ENCODE results near the gene EIF4G1. TPM values are rescaled to one million over a fixed set of nuclear protein-coding genes. Genes with fewer than 3 reads are reported as not detected.
A peak's percentile ranks its signal among the peaks of the same experiment; 100 is the strongest.

Gene EIF4G1
- total and polyA plus RNA-seq, 2 experiments from 2014 or later = 166 to 275 TPM

DNA sequence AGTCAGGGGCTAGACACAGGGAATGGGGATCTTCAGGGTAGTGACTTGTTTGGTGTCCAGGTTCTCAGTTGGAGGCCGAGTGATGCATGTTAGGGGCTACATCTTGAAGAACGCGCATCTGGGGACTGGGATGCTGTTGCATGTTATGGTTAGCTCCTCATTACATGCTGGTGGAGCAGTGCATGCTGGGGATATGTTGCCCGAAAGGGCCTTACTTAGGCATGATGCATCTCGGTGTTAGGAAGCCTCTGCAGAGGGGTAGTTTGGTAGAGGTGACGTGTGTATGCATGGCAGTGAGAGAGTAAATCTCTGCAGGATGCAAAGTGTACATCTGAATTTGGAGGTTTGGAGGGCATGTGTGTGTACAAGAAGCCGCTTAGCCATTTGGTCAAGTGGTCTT is 2.4 kb downstream of the EIF4G1 start:
- no peak overlapping the region for H3K27ac ChIP-seq
- peaks cover 13% of the 10 kb centered on the region for H3K4me1 ChIP-seq (ENCODE audit: low read depth)
- TF ChIP-seq, protein P1, sequence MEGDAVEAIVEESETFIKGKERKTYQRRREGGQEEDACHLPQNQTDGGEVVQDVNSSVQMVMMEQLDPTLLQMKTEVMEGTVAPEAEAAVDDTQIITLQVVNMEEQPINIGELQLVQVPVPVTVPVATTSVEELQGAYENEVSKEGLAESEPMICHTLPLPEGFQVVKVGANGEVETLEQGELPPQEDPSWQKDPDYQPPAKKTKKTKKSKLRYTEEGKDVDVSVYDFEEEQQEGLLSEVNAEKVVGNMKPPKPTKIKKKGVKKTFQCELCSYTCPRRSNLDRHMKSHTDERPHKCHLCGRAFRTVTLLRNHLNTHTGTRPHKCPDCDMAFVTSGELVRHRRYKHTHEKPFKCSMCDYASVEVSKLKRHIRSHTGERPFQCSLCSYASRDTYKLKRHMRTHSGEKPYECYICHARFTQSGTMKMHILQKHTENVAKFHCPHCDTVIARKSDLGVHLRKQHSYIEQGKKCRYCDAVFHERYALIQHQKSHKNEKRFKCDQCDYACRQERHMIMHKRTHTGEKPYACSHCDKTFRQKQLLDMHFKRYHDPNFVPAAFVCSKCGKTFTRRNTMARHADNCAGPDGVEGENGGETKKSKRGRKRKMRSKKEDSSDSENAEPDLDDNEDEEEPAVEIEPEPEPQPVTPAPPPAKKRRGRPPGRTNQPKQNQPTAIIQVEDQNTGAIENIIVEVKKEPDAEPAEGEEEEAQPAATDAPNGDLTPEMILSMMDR (IDR thresholded peaks at IDR 0.05; ENCODE audit: low read depth, low read length) = no peak
- peaks cover 17% of the 10 kb centered on the region for H3K36me3 ChIP-seq
- H3K4me3 ChIP-seq = no peak overlapping the region
- no peaks in the 10 kb centered on the region for H3K27me3 ChIP-seq
- no peak for DNase-seq (ENCODE audit: low read depth in 1 of 2, low spot score in 1 of 2)
- H3K9me3 ChIP-seq (ENCODE audit: low read depth) = no peaks in the 10 kb centered on the region

DNA sequence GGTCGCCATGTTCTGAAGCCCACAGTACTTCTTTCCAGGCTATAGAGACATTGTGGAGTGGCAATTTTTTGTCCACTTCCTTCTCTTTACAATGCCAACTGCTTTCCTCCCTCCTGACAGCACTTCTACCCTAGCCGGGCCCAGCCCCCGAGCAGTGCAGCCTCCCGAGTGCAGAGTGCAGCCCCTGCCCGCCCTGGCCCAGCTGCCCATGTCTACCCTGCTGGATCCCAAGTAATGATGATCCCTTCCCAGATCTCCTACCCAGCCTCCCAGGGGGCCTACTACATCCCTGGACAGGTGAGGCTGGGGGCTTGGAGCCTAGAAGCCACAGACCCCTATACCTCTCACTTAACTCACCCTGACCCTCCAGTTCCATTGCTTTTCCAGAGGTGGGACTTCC is 2.8 kb downstream of the EIF4G1 start:
- Histone ChIP-seq H3K27ac (no peak overlapping the region), H3K4me3 (no peak overlapping the region), H3K4me1 (ENCODE audit: low read depth) (peaks cover 13% of the 10 kb centered on the region), H3K36me3 (peaks cover 21% of the 10 kb centered on the region), H3K9me3 (ENCODE audit: low read depth) (no peaks in the 10 kb centered on the region), H3K27me3 (no peaks in the 10 kb centered on the region)
- TF ChIP-seq, protein P1 (IDR thresholded peaks at IDR 0.05; ENCODE audit: low read depth, low read length) = no peak
- no peak for DNase-seq (ENCODE audit: low read depth in 1 of 2, low spot score in 1 of 2)

DNA sequence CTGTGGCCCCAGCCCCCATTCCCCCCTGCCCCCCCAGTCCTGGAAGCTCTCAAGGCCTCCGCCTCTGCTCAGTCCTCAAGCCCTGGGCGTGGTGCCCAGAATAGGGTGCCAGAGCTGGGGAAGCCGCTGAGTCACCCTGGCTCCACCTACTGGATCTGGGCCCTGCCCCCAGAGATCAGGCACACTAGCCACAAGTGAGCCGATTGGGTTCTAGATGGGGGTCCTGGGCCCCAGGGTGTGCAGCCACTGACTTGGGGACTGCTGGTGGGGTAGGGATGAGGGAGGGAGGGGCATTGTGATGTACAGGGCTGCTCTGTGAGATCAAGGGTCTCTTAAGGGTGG is 5.7 kb downstream of the EIF4G1 start:
- no peak overlapping the region for H3K4me3 ChIP-seq
- H3K36me3 ChIP-seq = peaks cover 50% of the 10 kb centered on the region
- DNase-seq (ENCODE audit: low read depth in 1 of 2, low spot score in 1 of 2) = peak in 1 of 2 donors; percentile 98
- no peaks in the 10 kb centered on the region for H3K27me3 ChIP-seq
- TF ChIP-seq, protein P1 (IDR thresholded peaks at IDR 0.05; ENCODE audit: low read depth, low read length) = no peak
- H3K9me3 ChIP-seq (ENCODE audit: low read depth) = no peaks in the 10 kb centered on the region
- peak overlapping the region; percentile 62 for H3K27ac ChIP-seq
- H3K4me1 ChIP-seq (ENCODE audit: low read depth) = peaks cover 13% of the 10 kb centered on the region

DNA sequence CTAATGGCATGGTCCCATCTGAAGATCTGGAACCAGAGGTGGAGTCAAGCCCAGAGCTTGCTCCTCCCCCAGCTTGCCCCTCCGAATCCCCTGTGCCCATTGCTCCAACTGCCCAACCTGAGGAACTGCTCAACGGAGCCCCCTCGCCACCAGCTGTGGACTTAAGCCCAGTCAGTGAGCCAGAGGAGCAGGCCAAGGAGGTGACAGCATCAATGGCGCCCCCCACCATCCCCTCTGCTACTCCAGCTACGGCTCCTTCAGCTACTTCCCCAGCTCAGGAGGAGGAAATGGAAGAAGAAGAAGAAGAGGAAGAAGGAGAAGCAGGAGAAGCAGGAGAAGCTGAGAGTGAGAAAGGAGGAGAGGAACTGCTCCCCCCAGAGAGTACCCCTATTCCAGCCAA is 7.3 kb downstream of the EIF4G1 start:
- DNase-seq (ENCODE audit: low read depth in 1 of 2, low spot score in 1 of 2) = no peak
- no peaks in the 10 kb centered on the region for H3K9me3 ChIP-seq (ENCODE audit: low read depth)
- H3K4me3 ChIP-seq = no peak overlapping the region
- H3K27me3 ChIP-seq = no peaks in the 10 kb centered on the region
- peaks cover 66% of the 10 kb centered on the region for H3K36me3 ChIP-seq
- H3K27ac ChIP-seq = no peak overlapping the region
- peaks cover 3% of the 10 kb centered on the region for H3K4me1 ChIP-seq (ENCODE audit: low read depth)
- TF ChIP-seq, protein P1 (IDR thresholded peaks at IDR 0.05; ENCODE audit: low read depth, low read length) = no peak

DNA sequence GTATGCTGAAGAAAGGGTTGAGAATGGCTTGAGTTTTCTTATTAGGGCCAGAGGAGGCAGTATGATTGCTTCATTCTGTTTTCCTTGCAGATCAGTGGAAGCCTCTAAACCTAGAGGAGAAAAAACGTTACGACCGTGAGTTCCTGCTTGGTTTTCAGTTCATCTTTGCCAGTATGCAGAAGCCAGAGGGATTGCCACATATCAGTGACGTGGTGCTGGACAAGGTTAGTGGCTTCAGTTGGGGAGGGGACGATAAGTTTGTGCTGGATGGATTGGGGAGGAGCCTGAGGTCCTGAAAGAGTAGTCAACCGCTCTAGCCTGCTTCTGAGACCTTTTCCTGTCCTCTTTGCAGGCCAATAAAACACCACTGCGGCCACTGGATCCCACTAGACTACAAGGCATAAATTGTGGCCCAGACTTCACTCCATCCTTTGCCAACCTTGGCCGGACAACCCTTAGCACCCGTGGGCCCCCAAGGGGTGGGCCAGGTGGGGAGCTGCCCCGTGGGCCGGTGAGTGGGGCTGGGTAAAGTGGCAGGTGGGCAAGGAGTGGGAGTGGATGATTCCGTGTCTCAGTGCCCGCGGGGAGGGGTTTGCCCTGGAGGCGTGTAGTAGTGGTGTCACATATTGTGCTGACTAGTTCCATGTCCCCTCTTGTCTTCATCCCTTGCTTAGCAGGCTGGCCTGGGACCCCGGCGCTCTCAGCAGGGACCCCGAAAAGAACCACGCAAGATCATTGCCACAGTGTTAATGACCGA is 8.5 kb downstream of the EIF4G1 start:
- H3K9me3 ChIP-seq (ENCODE audit: low read depth) = no peaks in the 10 kb centered on the region
- TF ChIP-seq, protein P1 (IDR thresholded peaks at IDR 0.05; ENCODE audit: low read depth, low read length) = no peak
- no peaks in the 10 kb centered on the region for H3K4me1 ChIP-seq (ENCODE audit: low read depth)
- H3K27me3 ChIP-seq = no peaks in the 10 kb centered on the region
- H3K4me3 ChIP-seq = no peak overlapping the region
- peak in 1 of 2 donors; percentile 44 for DNase-seq (ENCODE audit: low read depth in 1 of 2, low spot score in 1 of 2)
- H3K27ac ChIP-seq = no peak overlapping the region
- peaks cover 75% of the 10 kb centered on the region for H3K36me3 ChIP-seq
